Esophagus squamous epithelium (tissue), 5 donors: ENCODE data around the gene CYP17A1. TPM values are rescaled to one million over a fixed set of nuclear protein-coding genes. Genes with fewer than 3 reads are reported as not detected.
A peak's percentile ranks its signal among the peaks of the same experiment; 100 is the strongest.
"Not testable (repeated sequence)": the region's sequence is repeated elsewhere in the genome, so short reads cannot be mapped to it uniquely, and the experiment has no call there.

ENCODE experiments used
- DNase-seq: peaks from one replicate; lab custom pipeline; 2025; lab: John Stamatoyannopoulos, UW
- H3K27ac ChIP-seq, 4 donors: fragments of 200-600 bp; sonication (generic); one replicate each; pipeline ENCODE4 v1.5.1; 2016 to 2019; ENCODE audit warnings: mild to moderate bottlenecking in 1 of 4
- H3K27me3 ChIP-seq, 4 donors: fragments of 200-600 bp; sonication (generic); 1 replicate in 3 of 4; 2 replicates in 1 of 4; pipeline versions ENCODE4 v1.5.1 to v1.6.0; 2017 to 2021; ENCODE audit warnings: antibody characterized with exemption in 1 of 4
- H3K36me3 ChIP-seq, 3 donors: fragments of 200-600 bp; sonication (generic); one replicate each; pipeline ENCODE4 v1.5.1; 2016 to 2019
- H3K4me1 ChIP-seq, 3 donors: fragments of 200-600 bp; sonication (generic); one replicate each; pipeline ENCODE4 v1.5.1; 2017 to 2019
- H3K4me3 ChIP-seq, 4 donors: fragments of 200-600 bp; sonication (generic); 1 replicate in 3 of 4; 2 replicates in 1 of 4; pipeline ENCODE4 v1.5.1; 2016 to 2019; ENCODE audit warnings: mild to moderate bottlenecking in 2 of 4, moderate library complexity in 1 of 4
- H3K9me3 ChIP-seq, 3 donors: fragments of 200-600 bp; sonication (generic); one replicate each; pipeline ENCODE4 v1.5.1; 2016 to 2019
- POLR2A ChIP-seq, 4 donors: fragments of 450-650 bp; IDR thresholded peaks; one replicate each; pipeline ENCODE4 v1.6.1; 2017; ENCODE audit warnings: antibody characterized with exemption in 4 of 4, mild to moderate bottlenecking in 4 of 4, moderate library complexity in 3 of 4
- WGBS, 2 donors: methylation state at CpG; one replicate each; pipeline ENCODE4 v1.1.5; 2018; 5-methylcytosine and 5-hydroxymethylcytosine counted together
- intact Hi-C: fragments of 100-400 bp; cut with DNase I; formaldehyde crosslinking; loops from one replicate; pipeline ENCODE4 v1.15.0; 2022
- total RNA-seq, 4 donors: library from RNA; depleted of rRNA; stranded (reverse); fragments of >200 nt; gene quantifications; one replicate each; pipeline ENCODE4 v1.1.0, GENCODE V29; 2016
- TF ChIP-seq, protein P1 (sequence below), 6 experiments: fragments of 450-650 bp in 4 of 6; fragments of 200-600 bp in 2 of 6; sonication (generic) in 2 of 6; IDR thresholded peaks; one replicate each; pipeline ENCODE4 v1.5.1; 2016 to 2019; ENCODE audit warnings: antibody characterized with exemption in 6 of 6, mild to moderate bottlenecking in 4 of 6, moderate library complexity in 4 of 6
- donor health status: DM: yes; HTN: yes; CAD: no.

CYP17A1 gene
- total RNA-seq, 4 donors from 2014 or later, result not detected

DNA sequence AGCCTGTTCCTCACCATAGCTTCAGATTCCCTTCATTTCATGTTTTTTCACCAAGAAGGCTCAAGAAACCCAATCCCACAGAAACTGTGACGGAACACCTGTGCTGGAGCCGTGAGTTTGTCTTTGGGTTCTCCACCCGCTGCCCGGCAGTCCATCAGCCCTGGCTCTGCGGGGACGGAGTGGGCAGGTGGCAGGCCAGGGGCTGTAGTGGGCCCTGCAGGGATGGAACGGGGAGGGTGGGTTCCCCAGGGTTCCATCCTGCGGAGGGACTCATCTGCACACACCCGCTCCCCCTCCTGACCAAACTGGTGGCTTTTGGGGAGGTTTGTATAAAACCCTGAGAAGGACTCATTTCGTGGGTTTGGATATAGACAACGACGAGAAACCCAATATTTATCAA lies 15.0 kb downstream of the CYP17A1 start:
- H3K4me3 ChIP-seq, result no peak overlapping the region
- TF ChIP-seq, protein P1, sequence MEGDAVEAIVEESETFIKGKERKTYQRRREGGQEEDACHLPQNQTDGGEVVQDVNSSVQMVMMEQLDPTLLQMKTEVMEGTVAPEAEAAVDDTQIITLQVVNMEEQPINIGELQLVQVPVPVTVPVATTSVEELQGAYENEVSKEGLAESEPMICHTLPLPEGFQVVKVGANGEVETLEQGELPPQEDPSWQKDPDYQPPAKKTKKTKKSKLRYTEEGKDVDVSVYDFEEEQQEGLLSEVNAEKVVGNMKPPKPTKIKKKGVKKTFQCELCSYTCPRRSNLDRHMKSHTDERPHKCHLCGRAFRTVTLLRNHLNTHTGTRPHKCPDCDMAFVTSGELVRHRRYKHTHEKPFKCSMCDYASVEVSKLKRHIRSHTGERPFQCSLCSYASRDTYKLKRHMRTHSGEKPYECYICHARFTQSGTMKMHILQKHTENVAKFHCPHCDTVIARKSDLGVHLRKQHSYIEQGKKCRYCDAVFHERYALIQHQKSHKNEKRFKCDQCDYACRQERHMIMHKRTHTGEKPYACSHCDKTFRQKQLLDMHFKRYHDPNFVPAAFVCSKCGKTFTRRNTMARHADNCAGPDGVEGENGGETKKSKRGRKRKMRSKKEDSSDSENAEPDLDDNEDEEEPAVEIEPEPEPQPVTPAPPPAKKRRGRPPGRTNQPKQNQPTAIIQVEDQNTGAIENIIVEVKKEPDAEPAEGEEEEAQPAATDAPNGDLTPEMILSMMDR (IDR thresholded peaks at IDR 0.05), result no peak
- TF ChIP-seq POLR2A (IDR thresholded peaks at IDR 0.05), result no peak
- 84 to 89% methylated on average over 8 to 11 of the region's 12 CpGs for WGBS, 2 donors
- no peak for DNase-seq
- H3K27me3 ChIP-seq, result no peaks in the 10 kb centered on the region
- no peaks in the 10 kb centered on the region for H3K36me3 ChIP-seq
- H3K9me3 ChIP-seq, result no peaks in the 10 kb centered on the region
- no peak overlapping the region for H3K27ac ChIP-seq
- intact Hi-C loops, result no loop called here
- peaks cover 5 to 19% (median 7%) of the 10 kb centered on the region in 3 donors for H3K4me1 ChIP-seq

DNA sequence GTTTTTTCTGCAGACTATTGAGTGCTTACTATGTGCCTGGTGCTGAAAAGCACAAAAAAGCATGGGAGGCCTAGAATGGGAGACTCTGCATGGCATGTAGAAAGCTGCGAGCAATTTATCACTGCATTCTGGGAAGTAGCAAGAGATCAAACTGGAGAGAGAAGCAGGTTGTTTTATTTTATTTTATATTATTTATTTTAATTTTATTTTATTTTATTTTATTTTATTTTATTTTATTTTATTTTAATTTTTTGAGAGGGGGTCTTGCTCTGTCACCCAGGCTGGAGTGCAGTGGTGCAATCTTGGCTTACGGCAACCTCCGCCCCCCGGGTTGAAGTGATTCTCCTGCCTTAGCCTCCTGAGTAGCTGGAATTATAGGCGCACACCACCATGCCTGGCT lies 17.2 kb downstream of the CYP17A1 start:
- H3K27ac ChIP-seq, result peak overlapping the region in 2 of 4 donors; percentile 57 to 76
- H3K36me3 ChIP-seq, DNase-seq, H3K27me3 ChIP-seq, H3K9me3 ChIP-seq, intact Hi-C loops, H3K4me3 ChIP-seq: not testable (repeated sequence)
- WGBS, 2 donors, result 95 to 100% methylated on average over 4 to 5 of the region's 5 CpGs
- H3K4me1 ChIP-seq, result peaks cover 18 to 39% (median 20%) of the 10 kb centered on the region in 3 donors

DNA sequence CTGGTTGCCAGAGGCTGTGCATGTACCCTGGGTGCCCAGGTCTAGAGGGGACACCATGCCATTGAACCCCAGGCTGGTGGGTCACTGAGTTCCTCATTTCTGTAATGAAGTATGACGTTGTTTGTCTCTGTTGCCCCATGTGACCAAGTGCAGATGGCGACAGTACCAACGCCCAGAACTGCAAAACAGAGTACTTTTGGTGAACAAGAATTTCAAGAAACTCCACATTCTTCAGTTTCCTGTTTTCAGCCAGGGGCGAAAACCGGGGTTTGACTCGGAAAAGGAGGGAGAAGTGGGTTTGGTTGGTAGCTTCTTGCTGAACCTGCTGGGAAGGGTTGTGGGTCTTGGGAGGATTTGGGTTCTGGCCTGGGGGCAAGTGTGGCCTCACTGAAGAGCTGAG lies 18.2 kb downstream of the CYP17A1 start:
- DNase-seq, result no peak

DNA sequence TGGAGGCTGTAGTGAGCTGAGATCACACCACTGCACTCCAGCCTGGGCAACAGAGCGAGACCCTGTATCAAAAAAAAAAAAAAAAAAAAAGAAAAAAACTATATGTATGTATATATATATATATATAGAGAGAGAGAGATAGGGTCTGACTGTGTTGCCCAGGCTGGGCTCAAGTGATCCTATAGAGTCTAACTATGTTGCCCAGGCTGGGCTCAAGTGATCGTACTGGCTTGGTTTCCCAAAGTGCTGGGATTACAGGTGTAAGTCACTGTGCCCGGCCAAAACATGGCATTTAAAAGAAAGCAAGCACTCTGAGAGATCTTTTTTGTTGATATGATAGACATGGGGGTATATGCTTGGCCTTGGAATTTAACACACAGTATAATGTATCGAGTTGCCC lies 20.0 kb downstream of the CYP17A1 start:
- H3K9me3 ChIP-seq, result no peaks in the 10 kb centered on the region
- no peak for DNase-seq
- intact Hi-C loops, result no loop called here
- no peaks in the 10 kb centered on the region for H3K27me3 ChIP-seq
- 96% methylated on average over 3 to 4 of the region's 4 CpGs for WGBS, 2 donors
- TF ChIP-seq, protein P1 (IDR thresholded peaks at IDR 0.05), result no peak
- no peak for TF ChIP-seq POLR2A (IDR thresholded peaks at IDR 0.05)
- no peak overlapping the region for H3K4me3 ChIP-seq
- peaks cover 19 to 63% (median 29%) of the 10 kb centered on the region in 3 donors for H3K4me1 ChIP-seq
- H3K36me3 ChIP-seq, result peaks cover 2 to 34% (median 16%) of the 10 kb centered on the region in 3 donors
- peak overlapping the region in 3 of 4 donors; percentile 90 to 96 (median 91) for H3K27ac ChIP-seq

More for the DNA sequence above, 18.2 kb downstream of the CYP17A1 start:
- WGBS, 2 donors, result 16 to 19% methylated on average over 6 of the region's 6 CpGs
- intact Hi-C loops, result no loop called here
- no peaks in the 10 kb centered on the region for H3K9me3 ChIP-seq
- peak overlapping the region; percentile 34 to 85 (median 54) for H3K27ac ChIP-seq
- H3K27me3 ChIP-seq, result no peaks in the 10 kb centered on the region
- H3K4me3 ChIP-seq, result no peak overlapping the region
- peaks cover 19 to 49% (median 24%) of the 10 kb centered on the region in 3 donors for H3K4me1 ChIP-seq
- no peak for TF ChIP-seq POLR2A (IDR thresholded peaks at IDR 0.05)
- TF ChIP-seq, protein P1 (IDR thresholded peaks at IDR 0.05), result no peak
- peaks cover 0 to 15% (median 0%) of the 10 kb centered on the region in 3 donors for H3K36me3 ChIP-seq

DNA sequence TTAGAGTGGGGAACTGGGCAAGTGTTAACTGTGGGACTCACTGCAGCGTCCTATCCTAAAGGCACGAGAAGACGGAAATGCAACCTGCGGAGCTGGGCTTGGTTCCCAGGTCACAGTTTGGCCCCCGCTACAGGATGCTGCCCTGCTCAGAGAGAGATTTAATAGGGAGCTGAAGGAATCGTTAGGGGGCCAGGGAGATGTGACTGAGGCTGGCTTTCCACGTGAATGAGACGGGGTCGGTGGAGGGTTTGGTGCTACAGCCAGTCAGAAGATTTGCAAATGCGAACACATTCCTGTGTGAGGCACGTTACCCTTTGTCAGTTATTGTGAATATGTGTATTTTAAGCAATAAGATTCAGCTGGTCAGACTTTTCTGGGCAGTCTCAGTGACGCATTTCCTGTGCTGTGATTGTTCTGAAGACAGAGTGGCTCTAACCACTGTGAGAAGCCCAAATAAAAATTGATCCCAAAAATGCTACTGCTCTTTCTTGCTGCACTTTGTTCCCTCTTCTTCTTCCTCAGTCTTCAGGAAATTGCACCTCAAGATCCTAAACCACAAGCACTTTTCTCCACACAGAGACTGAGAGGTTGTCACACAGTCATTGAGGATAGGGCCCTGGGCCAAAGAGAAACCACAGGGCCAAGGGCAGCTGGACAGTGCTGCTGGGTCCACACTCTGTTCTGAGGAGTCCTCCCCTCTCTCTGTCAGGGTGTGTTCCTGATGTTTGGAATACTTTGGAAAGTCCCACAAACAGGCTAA lies 21.2 kb downstream of the CYP17A1 start:
- H3K4me1 ChIP-seq, result peaks cover 19 to 67% (median 29%) of the 10 kb centered on the region in 3 donors
- no peak for DNase-seq
- H3K27ac ChIP-seq, result peak overlapping the region; percentile 67 to 96 (median 90)
- peak overlapping the region in 1 of 4 donors; percentile 16 for H3K4me3 ChIP-seq
- no peaks in the 10 kb centered on the region for H3K27me3 ChIP-seq
- intact Hi-C loops, result no loop called here
- H3K36me3 ChIP-seq, result peaks cover 5 to 46% (median 23%) of the 10 kb centered on the region in 3 donors
- H3K9me3 ChIP-seq, result no peaks in the 10 kb centered on the region
- WGBS, 2 donors, result 46 to 48% methylated on average over 8 to 12 of the region's 12 CpGs
- TF ChIP-seq, protein P1 (IDR thresholded peaks at IDR 0.05), result no peak
- peak in 2 of 4 donors; percentile 40 to 47 for TF ChIP-seq POLR2A (IDR thresholded peaks at IDR 0.05)
